HEK293T (cell line): ENCODE measurements around the gene DUS2.
"Not testable (repeated sequence)": the region's sequence is repeated elsewhere in the genome, so short reads cannot be mapped to it uniquely, and the experiment has no call there.

Source experiments
- CTCF ChIA-PET: fragments of 350-600 bp; formaldehyde crosslinking; extraction: SDS; loops from one replicate; lab custom pipeline; 2021; ENCODE audit warnings: antibody characterized with exemption, inconsistent platforms; lab: Yijun Ruan, JAX
- POLR2A ChIA-PET: fragments of 350-600 bp; formaldehyde crosslinking; extraction: SDS; loops from one replicate; lab custom pipeline; 2020; ENCODE audit warnings: antibody characterized with exemption, inconsistent platforms; lab: Yijun Ruan, JAX
- DNase-seq: peaks from one replicate; pipeline ENCODE4 v3.0.0; 2012; ENCODE audit warnings: mixed read lengths; ENCODE audit errors: extremely low spot score
- ARNT ChIP-seq: fragments of 450-650 bp; IDR thresholded peaks from 2 replicates; pipeline ENCODE4 v1.6.1; 2017; ENCODE audit warnings: mild to moderate bottlenecking
- BHLHE40 ChIP-seq: fragments of 450-650 bp; IDR thresholded peaks from 2 replicates; pipeline ENCODE4 v1.6.1; 2016; ENCODE audit warnings: mild to moderate bottlenecking, moderate library complexity, borderline replicate concordance
- CTBP1 ChIP-seq: fragments of 450-650 bp; IDR thresholded peaks from 2 replicates; pipeline ENCODE4 v1.6.1; 2016; ENCODE audit warnings: borderline replicate concordance
- ELF4 ChIP-seq: fragments of 450-650 bp; IDR thresholded peaks from 2 replicates; pipeline ENCODE4 v1.6.1; 2017; ENCODE audit warnings: antibody characterized with exemption
- FOXA1 ChIP-seq: fragments of 450-650 bp; IDR thresholded peaks from 2 replicates; pipeline ENCODE4 v1.6.1; 2016; ENCODE audit warnings: mild to moderate bottlenecking
- FOXK2 ChIP-seq: fragments of 450-650 bp; IDR thresholded peaks from 2 replicates; pipeline ENCODE4 v1.6.1; 2016; ENCODE audit warnings: mild to moderate bottlenecking
- FOXM1 ChIP-seq: fragments of 450-650 bp; IDR thresholded peaks from 2 replicates; pipeline ENCODE4 v1.6.1; 2017; ENCODE audit warnings: mild to moderate bottlenecking, borderline replicate concordance
- L3MBTL2 ChIP-seq: fragments of 450-650 bp; conservative IDR thresholded peaks from 2 replicates; pipeline ENCODE4 v1.6.1; 2016; ENCODE audit warnings: mild to moderate bottlenecking
- LEF1 ChIP-seq: fragments of 450-650 bp; IDR thresholded peaks from 2 replicates; pipeline ENCODE4 v1.6.1; 2017; ENCODE audit warnings: mild to moderate bottlenecking, borderline replicate concordance
- NFRKB ChIP-seq: fragments of 450-650 bp; IDR thresholded peaks from 2 replicates; pipeline ENCODE4 v1.6.1; 2016; ENCODE audit warnings: mild to moderate bottlenecking, moderate library complexity
- SP1 ChIP-seq: fragments of 450-650 bp; IDR thresholded peaks from 2 replicates; pipeline ENCODE4 v1.6.1; 2017
- SUZ12 ChIP-seq: fragments of 450-650 bp; IDR thresholded peaks from 2 replicates; pipeline ENCODE4 v1.6.1; 2016; ENCODE audit warnings: mild to moderate bottlenecking
- TARDBP ChIP-seq: fragments of 450-650 bp; IDR thresholded peaks from 2 replicates; pipeline ENCODE4 v1.6.1; 2016
- ZNF384 ChIP-seq: fragments of 450-650 bp; IDR thresholded peaks from 2 replicates; pipeline ENCODE4 v1.6.1; 2016
- TF ChIP-seq, protein P1 (sequence below): fragments of 450-650 bp; IDR thresholded peaks from 2 replicates; pipeline ENCODE4 v1.6.1; 2016

The DUS2 gene

DNA sequence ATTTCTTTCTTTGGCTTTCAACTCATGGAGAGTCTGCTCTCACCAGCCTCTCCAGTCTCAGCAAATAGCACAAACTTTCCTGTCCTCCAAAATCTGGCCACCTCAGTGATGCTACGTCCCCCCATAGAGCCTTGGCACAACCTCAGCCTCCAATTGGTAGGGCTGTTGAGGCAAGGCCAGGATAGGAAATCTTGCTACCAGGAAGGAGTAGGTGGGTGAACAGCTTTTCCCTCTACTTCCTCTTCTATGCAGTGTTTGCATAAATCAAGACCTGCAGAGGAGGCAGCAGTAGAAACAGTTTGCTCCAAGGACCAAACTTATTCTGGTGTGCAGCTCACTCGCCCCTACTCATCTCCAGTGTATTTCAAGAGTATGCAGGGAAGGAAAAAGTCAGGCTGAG, 23.1 kb upstream of the DUS2 start:
- peak; percentile 2 for DNase-seq
- POLR2A ChIA-PET, result interaction anchor here (3.1 kb wide), 1 partner anchor 23 kb away, joined by 9 read pairs; the partner anchor contains the start of genes DDX28 and DUS2
- TF ChIP-seq TARDBP (no peak), LEF1 (no peak)
- CTCF ChIA-PET, result no interaction called here

GRCh38 chr16:68000450-68000849, 22.6 kb upstream of the DUS2 start:
- no peak for DNase-seq
- CTCF ChIA-PET, result no interaction called here
- TF ChIP-seq, protein P1, sequence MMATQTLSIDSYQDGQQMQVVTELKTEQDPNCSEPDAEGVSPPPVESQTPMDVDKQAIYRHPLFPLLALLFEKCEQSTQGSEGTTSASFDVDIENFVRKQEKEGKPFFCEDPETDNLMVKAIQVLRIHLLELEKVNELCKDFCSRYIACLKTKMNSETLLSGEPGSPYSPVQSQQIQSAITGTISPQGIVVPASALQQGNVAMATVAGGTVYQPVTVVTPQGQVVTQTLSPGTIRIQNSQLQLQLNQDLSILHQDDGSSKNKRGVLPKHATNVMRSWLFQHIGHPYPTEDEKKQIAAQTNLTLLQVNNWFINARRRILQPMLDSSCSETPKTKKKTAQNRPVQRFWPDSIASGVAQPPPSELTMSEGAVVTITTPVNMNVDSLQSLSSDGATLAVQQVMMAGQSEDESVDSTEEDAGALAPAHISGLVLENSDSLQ, result no peak
- no peak for TF ChIP-seq FOXA1
- no peak for TF ChIP-seq ARNT
- no peak for TF ChIP-seq FOXM1
- TF ChIP-seq TARDBP, result no peak
- TF ChIP-seq ZNF384, result no peak
- POLR2A ChIA-PET, result interaction anchor here (3.1 kb wide), 1 partner anchor 22 kb away, joined by 9 read pairs; the partner anchor contains the start of genes DDX28 and DUS2

- TF ChIP-seq FOXM1, result no peak
- TF ChIP-seq TARDBP, result no peak
- no peak for TF ChIP-seq FOXK2
- ChIA-PET CTCF (interaction anchor here (0.5 to 0.7 kb wide), 2 partner anchors 9 to 18 kb away, joined by 3 to 4 read pairs; no protein-coding TSS in a partner anchor), POLR2A (interaction anchor here (0.6 to 3.1 kb wide), 3 partner anchors 20 to 166 kb away, joined by 3 to 9 read pairs (median 4); partner anchors contain the start of genes DDX28 and DUS2)
- no peak for DNase-seq
Measured at GRCh38 chr16:68003031-68003430, 20.1 kb upstream of the DUS2 start.

- no peak for TF ChIP-seq SP1
- TF ChIP-seq BHLHE40, result no peak
- TF ChIP-seq TARDBP, result no peak
- TF ChIP-seq ELF4, result no peak
- no peak for DNase-seq
- ChIA-PET CTCF (interaction anchor here (1.5 kb wide), 1 partner anchor 36 kb away, joined by 4 read pairs; no protein-coding TSS in a partner anchor), POLR2A (interaction anchor here (1.0 to 2.2 kb wide), 2 partner anchors 17 to 20 kb away, joined by 3 to 13 read pairs; partner anchors contain the start of genes DDX28 and DUS2)
Measured at GRCh38 chr16:68005211-68005610, 17.9 kb upstream of the DUS2 start.

- no peak for DNase-seq
- ChIA-PET CTCF (interaction anchor here (1.5 kb wide), 1 partner anchor 35 kb away, joined by 4 read pairs; no protein-coding TSS in a partner anchor), POLR2A (interaction anchor here (1.1 to 2.2 kb wide), 2 partner anchors 17 to 20 kb away, joined by 4 to 13 read pairs; partner anchors contain the start of genes DDX28 and DUS2)
- no peak for TF ChIP-seq BHLHE40
- no peak for TF ChIP-seq SUZ12
- no peak for TF ChIP-seq ZNF384
- no peak for TF ChIP-seq SP1
- TF ChIP-seq TARDBP, result no peak
- TF ChIP-seq, protein P1, result no peak
- TF ChIP-seq LEF1, result no peak
- TF ChIP-seq ARNT, result no peak
- no peak for TF ChIP-seq ELF4
- TF ChIP-seq NFRKB, result no peak
- no peak for TF ChIP-seq L3MBTL2
- no peak for TF ChIP-seq FOXK2
- no peak for TF ChIP-seq CTBP1
Measured at GRCh38 chr16:68005786-68006286, 17.2 kb upstream of the DUS2 start.

DNA sequence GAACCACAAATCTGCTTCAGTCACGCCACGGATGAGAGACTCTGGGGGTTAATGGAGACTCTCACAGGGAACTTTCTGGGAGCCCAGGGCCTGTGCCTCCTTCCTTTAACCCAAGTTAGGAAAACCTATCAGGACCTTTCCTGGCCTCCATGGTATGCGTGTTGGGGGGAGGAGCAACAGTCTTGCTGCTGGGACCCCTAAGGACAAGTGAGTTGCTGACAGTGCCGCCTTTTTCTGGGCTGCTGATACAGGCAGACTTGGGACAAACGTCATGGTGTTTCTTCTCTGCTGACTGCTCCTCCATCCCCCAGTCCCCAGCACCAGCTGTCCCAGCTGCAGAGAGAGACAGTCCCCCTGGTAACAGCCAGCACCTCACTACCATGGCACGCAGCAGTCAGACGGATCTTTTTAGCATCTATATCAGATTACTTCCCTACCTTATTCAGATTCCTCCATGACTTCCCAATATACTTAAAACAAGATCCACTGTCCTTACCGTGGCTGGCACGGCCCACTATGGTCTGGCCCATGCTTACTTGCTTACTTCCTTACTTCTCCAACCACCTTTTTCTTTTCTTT, 13.8 kb upstream of the DUS2 start:
- no peak for DNase-seq
- TF ChIP-seq LEF1, result no peak
- no peak for TF ChIP-seq BHLHE40
- no peak for TF ChIP-seq FOXA1
- ChIA-PET POLR2A (no interaction called here), CTCF (no interaction called here)

DNA sequence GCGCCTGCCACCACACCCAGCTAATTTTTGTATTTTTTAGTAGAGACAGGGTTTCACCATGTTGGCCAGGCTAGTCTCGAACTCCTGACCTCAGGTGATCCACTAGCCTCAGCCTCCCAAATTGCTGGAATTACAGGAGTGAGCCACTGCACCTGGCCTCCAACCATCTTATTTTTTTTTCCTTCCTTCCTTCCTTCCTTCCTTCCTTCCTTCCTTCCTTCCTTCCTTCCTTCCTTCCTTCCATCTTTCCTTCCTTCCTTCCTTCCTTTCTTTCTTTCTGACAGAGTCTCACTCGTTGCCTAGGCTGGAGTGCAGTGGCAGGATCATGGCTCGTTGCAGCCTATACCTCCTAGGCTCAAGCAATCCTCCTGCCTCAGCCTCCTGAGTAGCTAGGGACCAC, 13.2 kb upstream of the DUS2 start:
- DNase-seq, POLR2A ChIA-PET: not testable (repeated sequence)
- CTCF ChIA-PET, result interaction anchor here (0.7 kb wide), 1 partner anchor 30 kb away, joined by 3 read pairs; no protein-coding TSS in a partner anchor

- no peak for DNase-seq
- POLR2A ChIA-PET, result interaction anchor here (1.1 kb wide), 1 partner anchor 10 kb away, joined by 6 read pairs; the partner anchor contains the start of genes DDX28 and DUS2
- TF ChIP-seq CTBP1 (no peak), TARDBP (no peak), SUZ12 (no peak), LEF1 (no peak), FOXK2 (no peak)
- TF ChIP-seq, protein P1, result no peak
- CTCF ChIA-PET, result no interaction called here
Measured at GRCh38 chr16:68013440-68013839, 9.6 kb upstream of the DUS2 start.
